Adrenal gland (tissue), 12 donors: ENCODE results near the gene SDCCAG8. TPM values are rescaled to one million over a fixed set of nuclear protein-coding genes. Genes with fewer than 3 reads are reported as not detected.
A peak's percentile ranks its signal among the peaks of the same experiment; 100 is the strongest.

Source experiments
- DNase-seq, 7 donors: peaks; one replicate each; pipeline ENCODE4 v3.0.0-alpha.2; 2019 to 2020
- H3K27ac ChIP-seq, 5 donors: fragments of 200-600 bp; sonication (generic) in 4 of 5; 1 replicate in 3 of 5; 2 replicates in 2 of 5; pipeline versions ENCODE4 v1.5.1 to v1.8.0; 2016 to 2020; ENCODE audit warnings: mild to moderate bottlenecking in 1 of 5
- H3K27me3 ChIP-seq: fragments of 200-600 bp; 2 replicates; pipeline ENCODE4 v1.8.0; 2021
- H3K36me3 ChIP-seq, 2 donors: fragments of 200-600 bp; replicated peaks in 1 of 2; 1 replicate in 1 of 2; 2 replicates in 1 of 2; pipeline versions ENCODE4 v1.5.1 to v1.8.0; 2018 to 2022
- H3K4me1 ChIP-seq, 2 donors: fragments of 200-600 bp; replicated peaks in 1 of 2; 1 replicate in 1 of 2; 2 replicates in 1 of 2; pipeline versions ENCODE4 v1.5.1 to v1.8.0; 2018 to 2021
- H3K4me3 ChIP-seq, 4 donors: fragments of 200-600 bp; sonication (generic) in 3 of 4; one replicate each; pipeline ENCODE4 v1.5.1; 2016 to 2018
- H3K9me3 ChIP-seq, 3 donors: fragments of 200-600 bp; sonication (generic) in 1 of 3; replicated peaks in 1 of 3; 1 replicate in 2 of 3; 2 replicates in 1 of 3; pipeline versions ENCODE4 v1.5.1 to v1.8.0; 2016 to 2021
- CTCF ChIP-seq, 6 experiments: fragments of 450-650 bp in 4 of 6; fragments of 200-600 bp in 2 of 6; sonication (generic) in 1 of 6; IDR thresholded peaks; 1 replicate in 5 of 6; 2 replicates in 1 of 6; pipeline versions ENCODE4 v1.5.1 to v1.8.0; 2016 to 2021; ENCODE audit warnings: antibody characterized with exemption in 6 of 6, mild to moderate bottlenecking in 2 of 6, moderate library complexity in 1 of 6
- POLR2A ChIP-seq, 2 donors: fragments of 450-650 bp; IDR thresholded peaks; one replicate each; pipeline ENCODE4 v1.6.1; 2017; ENCODE audit warnings: antibody characterized with exemption in 2 of 2, mild to moderate bottlenecking in 2 of 2, moderate library complexity in 1 of 2
- WGBS, 4 donors: extraction: QIAGEN DNeasy Blood & Tissue Kit in 2 of 4; methylation state at CpG; one replicate each; pipeline versions ENCODE4 v1.1.5 to v1.1.7; 2013 to 2017; 5-methylcytosine and 5-hydroxymethylcytosine counted together
- intact Hi-C, 2 donors: fragments of 100-400 bp; cut with DNase I; formaldehyde crosslinking; loops; one replicate each; pipeline versions ENCODE4 v1.14.1 to v1.15.0; 2022 to 2023
- polyA plus RNA-seq, 3 donors: library from polyadenylated mRNA; stranded (reverse); fragments of 200-250 nt in 2 of 3; fragments of 350-450 nt in 1 of 3; fragmentation: Illumina TruSeq in 1 of 3; extraction: RNeasy Lipid Tissue Mini Kit (QIAGEN cat#74804) in 1 of 3; gene quantifications; one replicate each; pipeline ENCODE4 v1.2.3, GENCODE V29; 2013 to 2014
- total RNA-seq, 9 donors: library from RNA; depleted of rRNA in 4 of 9; stranded (reverse); fragments of >200 nt in 4 of 9; fragments of 120-200 nt in 1 of 9; fragmentation: NEBNext Ultra II Directional in 1 of 9; extraction: Animal tissue kit (Norgen Biotek cat#: 25700) in 1 of 9; gene quantifications; one replicate each; pipeline versions ENCODE4 v1.1.0 to v1.2.4, GENCODE V29; 2013 to 2023
- donor health status: healthy with polysubstance abuse.
- donor health status: Bipolar disorder and iron deficiency.
- donor health status: DM: yes; HTN: yes; CAD: no.
- donor health status: DM: no; HTN: no; CAD: no.
- donor health status: DM: no; HTN: no; CAD: no.
- donor health status: DM: yes; HTN: yes; CAD: no.

SDCCAG8 gene
- total and polyA plus RNA-seq, 12 donors, result 22.5 to 60.9 (median 44.1) TPM

- no peak for TF ChIP-seq POLR2A (IDR thresholded peaks at IDR 0.05)
- WGBS, 4 donors, result 83 to 93% (median 90%) methylated on average over 15 of the region's 15 CpGs
- no peaks in the 10 kb centered on the region for H3K36me3 ChIP-seq
- no peaks in the 10 kb centered on the region for H3K27me3 ChIP-seq
- no peaks in the 10 kb centered on the region for H3K9me3 ChIP-seq
- peaks cover 0 to 11% of the 10 kb centered on the region in 2 donors for H3K4me1 ChIP-seq
- H3K27ac ChIP-seq, result peak overlapping the region in 1 of 5 donors; percentile 43
- intact Hi-C loops, result no loop called here
- H3K4me3 ChIP-seq, result no peak overlapping the region
- no peak for DNase-seq
Observed at GRCh38 chr1:243420946-243421685, 165.3 kb downstream of the SDCCAG8 start.

GRCh38 chr1:243421784-243422183 lies 165.9 kb downstream of the SDCCAG8 start:
- no peak overlapping the region for H3K4me3 ChIP-seq
- no peaks in the 10 kb centered on the region for H3K9me3 ChIP-seq
- DNase-seq, result peak in 3 of 7 donors; percentile 7 to 75 (median 27)
- TF ChIP-seq POLR2A (IDR thresholded peaks at IDR 0.05) (no peak), CTCF (IDR thresholded peaks at IDR 0.05) (no peak)
- no peaks in the 10 kb centered on the region for H3K27me3 ChIP-seq
- H3K36me3 ChIP-seq, result peaks cover 0 to 5% of the 10 kb centered on the region in 2 donors
- H3K27ac ChIP-seq, result peak overlapping the region in 1 of 5 donors; percentile 43
- H3K4me1 ChIP-seq, result peaks cover 0 to 11% of the 10 kb centered on the region in 2 donors
- WGBS, 4 donors, result 43 to 51% (median 50%) methylated on average over 6 of the region's 6 CpGs
- intact Hi-C loops, result no loop called here

GRCh38 chr1:243422362-243422761 lies 166.5 kb downstream of the SDCCAG8 start:
- intact Hi-C loops, result no loop called here
- 84 to 93% (median 87%) methylated on average over 2 of the region's 2 CpGs for WGBS, 4 donors
- H3K4me3 ChIP-seq, result no peak overlapping the region
- no peak for DNase-seq
- no peak for TF ChIP-seq CTCF (IDR thresholded peaks at IDR 0.05)
- no peaks in the 10 kb centered on the region for H3K9me3 ChIP-seq
- H3K4me1 ChIP-seq, result peaks cover 0 to 11% of the 10 kb centered on the region in 2 donors
- no peaks in the 10 kb centered on the region for H3K27me3 ChIP-seq
- peaks cover 0 to 10% of the 10 kb centered on the region in 2 donors for H3K36me3 ChIP-seq
- H3K27ac ChIP-seq, result no peak overlapping the region

DNA sequence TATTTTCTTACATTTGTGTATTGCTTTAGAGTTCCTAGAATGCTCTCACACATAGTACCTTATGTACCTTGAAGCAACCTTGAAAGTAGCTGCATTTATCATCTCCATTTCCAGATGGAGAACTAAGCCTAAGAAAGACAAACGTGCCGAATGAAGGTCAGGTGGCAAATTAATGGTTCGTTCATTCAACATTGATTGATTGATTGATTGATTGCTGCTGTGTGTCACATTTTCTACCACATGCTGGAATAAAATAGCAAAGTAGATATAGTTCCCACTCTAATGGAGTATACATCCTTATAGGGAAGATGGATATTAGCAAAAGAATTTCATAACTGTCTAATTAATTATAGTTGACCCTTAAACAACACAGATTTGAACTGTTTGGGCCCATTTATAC lies 172.2 kb downstream of the SDCCAG8 start:
- 85 to 89% (median 87%) methylated on average over 3 of the region's 3 CpGs for WGBS, 4 donors
- Histone ChIP-seq H3K9me3 (no peaks in the 10 kb centered on the region), H3K36me3 (peaks cover 0 to 10% of the 10 kb centered on the region in 2 donors), H3K4me3 (no peak overlapping the region), H3K27ac (no peak overlapping the region), H3K27me3 (no peaks in the 10 kb centered on the region), H3K4me1 (no peaks in the 10 kb centered on the region)
- TF ChIP-seq POLR2A (IDR thresholded peaks at IDR 0.05) (no peak), CTCF (IDR thresholded peaks at IDR 0.05) (no peak)
- intact Hi-C loops, result no loop called here
- no peak for DNase-seq
